Kidney epithelial cell (primary cell): ENCODE results near the gene LRBA. TPM values are rescaled to one million over a fixed set of nuclear protein-coding genes. Genes with fewer than 3 reads are reported as not detected.

Source experiments
- DNase-seq: peaks from one replicate; pipeline ENCODE4 v3.0.0-alpha.2; 2010; ENCODE audit warnings: low read depth
- H3K27me3 ChIP-seq: 2 replicates; pipeline ENCODE4 v1.6.0; 2011; ENCODE audit warnings: low read length; ENCODE audit not compliant: control insufficient read depth, insufficient read depth
- H3K36me3 ChIP-seq: 2 replicates; pipeline ENCODE4 v1.5.1; 2011; ENCODE audit warnings: low read length; ENCODE audit not compliant: control insufficient read depth, insufficient read depth
- H3K4me3 ChIP-seq: 2 replicates; pipeline ENCODE4 v1.5.1; 2011; ENCODE audit warnings: low read depth, mild to moderate bottlenecking, control low read depth, low read length
- CTCF ChIP-seq: IDR thresholded peaks from 2 replicates; pipeline ENCODE4 v1.5.1; 2011; ENCODE audit warnings: mild to moderate bottlenecking, moderate library complexity, low read length, control low read depth, inconsistent platforms; ENCODE audit not compliant: insufficient read depth, poor library complexity, severe bottlenecking
- total RNA-seq: library from RNA; depleted of rRNA; stranded (reverse); fragments of >200 nt; gene quantifications from 2 replicates; pipeline ENCODE4 v1.2.3, GENCODE V29; 2015

Gene LRBA
- total RNA-seq, 1 donor from 2014 or later, result 85.2 TPM

GRCh38 chr4:150890246-150890645 is 124.8 kb downstream of the LRBA start:
- Histone ChIP-seq H3K4me3 (no peak overlapping the region), H3K36me3 (no peaks in the 10 kb centered on the region), H3K27me3 (no peaks in the 10 kb centered on the region)
- no peak for TF ChIP-seq CTCF
- no peak for DNase-seq

GRCh38 chr4:150889306-150889705 is 125.8 kb downstream of the LRBA start:
- Histone ChIP-seq H3K4me3 (no peak overlapping the region), H3K36me3 (no peaks in the 10 kb centered on the region), H3K27me3 (no peaks in the 10 kb centered on the region)
- no peak for DNase-seq
- no peak for TF ChIP-seq CTCF

GRCh38 chr4:150888625-150889024 is 126.5 kb downstream of the LRBA start:
- no peaks in the 10 kb centered on the region for H3K27me3 ChIP-seq
- no peaks in the 10 kb centered on the region for H3K36me3 ChIP-seq
- no peak for DNase-seq
- TF ChIP-seq CTCF, result no peak
- H3K4me3 ChIP-seq, result no peak overlapping the region

- Histone ChIP-seq H3K27me3 (no peaks in the 10 kb centered on the region), H3K36me3 (no peaks in the 10 kb centered on the region), H3K4me3 (no peak overlapping the region)
- no peak for DNase-seq
- no peak for TF ChIP-seq CTCF
Observed at GRCh38 chr4:150888217-150888616, 126.9 kb downstream of the LRBA start.

GRCh38 chr4:150886597-150886996 is 128.5 kb downstream of the LRBA start:
- no peak for DNase-seq
- H3K4me3 ChIP-seq, result no peak overlapping the region
- no peaks in the 10 kb centered on the region for H3K27me3 ChIP-seq
- TF ChIP-seq CTCF, result no peak
- no peaks in the 10 kb centered on the region for H3K36me3 ChIP-seq

- Histone ChIP-seq H3K27me3 (no peaks in the 10 kb centered on the region), H3K36me3 (no peaks in the 10 kb centered on the region), H3K4me3 (no peak overlapping the region)
- no peak for DNase-seq
- no peak for TF ChIP-seq CTCF
Observed at GRCh38 chr4:150884625-150885024, 130.5 kb downstream of the LRBA start.
